Nephron progenitor cell (in vitro differentiated cells): ENCODE measurements around the gene ESPL1.
A peak's percentile ranks its signal among the peaks of the same experiment; 100 is the strongest.
"Not testable (repeated sequence)": the region's sequence is repeated elsewhere in the genome, so short reads cannot be mapped to it uniquely, and the experiment has no call there.

Experiments
- DNase-seq: peaks from one replicate; pipeline ENCODE4 v3.0.0; 2021
- H3K27ac Mint-ChIP-seq: 2 replicates; pipeline ENCODE4 v1.8.0; 2021; ENCODE audit warnings: mild to moderate bottlenecking, moderate library complexity, mixed read lengths
- H3K27me3 Mint-ChIP-seq: 2 replicates; pipeline ENCODE4 v1.8.0; 2021; ENCODE audit warnings: mild to moderate bottlenecking, low read depth, mixed read lengths; ENCODE audit not compliant: poor library complexity
- H3K36me3 Mint-ChIP-seq: 2 replicates; pipeline ENCODE4 v1.8.0; 2021; ENCODE audit warnings: low read depth, mixed read lengths
- H3K4me1 Mint-ChIP-seq: 2 replicates; pipeline ENCODE4 v1.8.0; 2021; ENCODE audit warnings: mixed read lengths
- H3K4me3 Mint-ChIP-seq: 2 replicates; pipeline ENCODE4 v1.8.0; 2021; ENCODE audit warnings: mild to moderate bottlenecking, moderate library complexity, mixed read lengths
- H3K9me3 Mint-ChIP-seq: 2 replicates; pipeline ENCODE4 v1.8.0; 2021; ENCODE audit warnings: mild to moderate bottlenecking, moderate library complexity, mixed read lengths
- TF ChIP-seq, protein P1 (sequence below): fragments of 200-600 bp; sonication (generic); IDR thresholded peaks from 2 replicates; pipeline ENCODE4 v1.5.0; 2021; ENCODE audit warnings: antibody characterized with exemption

Gene ESPL1

DNA sequence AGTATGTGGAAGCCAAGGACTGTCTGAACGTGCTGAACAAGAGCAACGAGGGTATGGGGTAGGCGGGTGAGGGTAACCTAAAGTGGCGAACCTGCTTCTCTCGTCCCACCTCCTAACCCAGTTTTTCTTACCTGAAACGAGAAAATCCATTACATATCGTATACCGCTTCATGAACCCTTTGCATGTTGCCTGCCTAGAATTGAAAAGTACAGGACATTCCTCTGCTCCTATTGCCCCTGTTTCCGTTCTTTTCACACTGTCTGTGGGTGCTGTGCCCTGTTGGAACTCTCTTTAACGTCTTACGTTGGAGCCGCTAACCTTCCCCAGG, 27.8 kb downstream of the ESPL1 start:
- Mint-ChIP-seq H3K27ac (peak overlapping the region; percentile 97), H3K4me1 (peaks cover 54% of the 10 kb centered on the region), H3K9me3 (no peaks in the 10 kb centered on the region), H3K27me3 (no peaks in the 10 kb centered on the region), H3K4me3 (peak overlapping the region; percentile 100), H3K36me3 (peaks cover 28% of the 10 kb centered on the region)
- TF ChIP-seq, protein P1, sequence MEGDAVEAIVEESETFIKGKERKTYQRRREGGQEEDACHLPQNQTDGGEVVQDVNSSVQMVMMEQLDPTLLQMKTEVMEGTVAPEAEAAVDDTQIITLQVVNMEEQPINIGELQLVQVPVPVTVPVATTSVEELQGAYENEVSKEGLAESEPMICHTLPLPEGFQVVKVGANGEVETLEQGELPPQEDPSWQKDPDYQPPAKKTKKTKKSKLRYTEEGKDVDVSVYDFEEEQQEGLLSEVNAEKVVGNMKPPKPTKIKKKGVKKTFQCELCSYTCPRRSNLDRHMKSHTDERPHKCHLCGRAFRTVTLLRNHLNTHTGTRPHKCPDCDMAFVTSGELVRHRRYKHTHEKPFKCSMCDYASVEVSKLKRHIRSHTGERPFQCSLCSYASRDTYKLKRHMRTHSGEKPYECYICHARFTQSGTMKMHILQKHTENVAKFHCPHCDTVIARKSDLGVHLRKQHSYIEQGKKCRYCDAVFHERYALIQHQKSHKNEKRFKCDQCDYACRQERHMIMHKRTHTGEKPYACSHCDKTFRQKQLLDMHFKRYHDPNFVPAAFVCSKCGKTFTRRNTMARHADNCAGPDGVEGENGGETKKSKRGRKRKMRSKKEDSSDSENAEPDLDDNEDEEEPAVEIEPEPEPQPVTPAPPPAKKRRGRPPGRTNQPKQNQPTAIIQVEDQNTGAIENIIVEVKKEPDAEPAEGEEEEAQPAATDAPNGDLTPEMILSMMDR, result no peak
- DNase-seq, result no peak

DNA sequence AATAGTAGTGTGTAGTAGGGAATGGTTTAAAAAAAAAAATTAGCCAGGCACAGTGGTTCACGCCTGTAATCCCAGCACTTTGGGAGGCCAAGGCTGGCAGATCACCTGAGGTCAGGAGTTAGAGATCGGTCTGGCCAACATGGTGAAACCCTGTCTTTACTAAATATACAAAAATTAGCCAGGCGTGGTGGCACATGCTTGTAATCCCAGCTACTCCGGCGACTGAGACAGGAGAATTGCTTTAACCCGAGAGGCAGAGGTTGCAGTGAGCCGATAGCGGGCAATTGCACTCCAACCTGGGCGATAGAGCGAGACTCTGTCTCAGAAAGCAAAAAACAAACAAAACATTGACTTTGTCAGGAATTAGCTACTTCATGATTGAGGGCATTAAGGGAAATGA, 29.0 kb downstream of the ESPL1 start:
- peak overlapping the region; percentile 100 for H3K4me3 Mint-ChIP-seq
- not testable (repeated sequence) for H3K9me3 Mint-ChIP-seq, DNase-seq, H3K27me3 Mint-ChIP-seq
- H3K4me1 Mint-ChIP-seq, result peaks cover 62% of the 10 kb centered on the region
- H3K27ac Mint-ChIP-seq, result peak overlapping the region; percentile 79
- peaks cover 29% of the 10 kb centered on the region for H3K36me3 Mint-ChIP-seq

DNA sequence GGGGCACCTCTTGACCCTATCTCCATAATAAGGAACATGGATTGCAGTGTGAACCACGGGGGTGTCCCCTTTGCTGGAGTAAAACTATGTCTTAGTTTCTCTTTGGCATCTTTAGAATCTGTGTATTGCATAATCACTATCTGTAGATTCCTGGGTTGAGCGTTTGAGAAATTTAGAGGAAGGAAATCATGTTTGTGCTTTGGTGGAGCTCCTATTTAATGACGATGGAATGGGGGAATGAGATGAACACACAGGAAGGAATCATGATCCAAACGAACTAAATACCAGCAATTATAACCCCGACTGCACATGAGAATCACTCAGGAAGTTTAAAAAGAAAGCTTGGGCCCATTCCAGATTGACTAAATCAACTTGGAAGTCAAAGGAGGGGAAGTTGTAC, 30.1 kb downstream of the ESPL1 start:
- Mint-ChIP-seq H3K36me3 (peaks cover 30% of the 10 kb centered on the region), H3K4me3 (peak overlapping the region; percentile 56), H3K9me3 (no peaks in the 10 kb centered on the region), H3K27me3 (peaks cover 3% of the 10 kb centered on the region), H3K27ac (peak overlapping the region; percentile 17), H3K4me1 (peaks cover 69% of the 10 kb centered on the region)
- DNase-seq, result no peak
- TF ChIP-seq, protein P1, result no peak

DNA sequence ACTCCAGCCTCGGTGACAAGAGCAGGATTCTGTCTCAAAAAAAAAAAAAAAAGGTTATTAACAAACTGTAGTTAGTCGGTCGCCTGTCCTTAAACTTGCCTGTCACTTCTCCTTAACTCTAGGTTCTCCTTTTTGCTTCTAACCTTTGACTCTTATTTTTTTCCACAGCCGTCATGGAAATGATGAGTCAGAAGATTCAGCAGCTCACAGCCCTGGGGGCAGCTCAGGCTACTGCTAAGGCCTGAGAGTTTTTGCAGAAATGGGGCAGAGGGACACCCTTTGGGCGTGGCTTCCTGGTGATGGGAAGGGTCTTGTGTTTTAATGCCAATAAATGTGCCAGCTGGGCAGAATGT, 31.0 kb downstream of the ESPL1 start:
- no peak for DNase-seq
- peaks cover 3% of the 10 kb centered on the region for H3K27me3 Mint-ChIP-seq
- peak overlapping the region; percentile 90 for H3K4me3 Mint-ChIP-seq
- TF ChIP-seq, protein P1, result no peak
- no peaks in the 10 kb centered on the region for H3K9me3 Mint-ChIP-seq
- H3K4me1 Mint-ChIP-seq, result peaks cover 69% of the 10 kb centered on the region
- H3K27ac Mint-ChIP-seq, result peak overlapping the region; percentile 97
- peaks cover 23% of the 10 kb centered on the region for H3K36me3 Mint-ChIP-seq

DNA sequence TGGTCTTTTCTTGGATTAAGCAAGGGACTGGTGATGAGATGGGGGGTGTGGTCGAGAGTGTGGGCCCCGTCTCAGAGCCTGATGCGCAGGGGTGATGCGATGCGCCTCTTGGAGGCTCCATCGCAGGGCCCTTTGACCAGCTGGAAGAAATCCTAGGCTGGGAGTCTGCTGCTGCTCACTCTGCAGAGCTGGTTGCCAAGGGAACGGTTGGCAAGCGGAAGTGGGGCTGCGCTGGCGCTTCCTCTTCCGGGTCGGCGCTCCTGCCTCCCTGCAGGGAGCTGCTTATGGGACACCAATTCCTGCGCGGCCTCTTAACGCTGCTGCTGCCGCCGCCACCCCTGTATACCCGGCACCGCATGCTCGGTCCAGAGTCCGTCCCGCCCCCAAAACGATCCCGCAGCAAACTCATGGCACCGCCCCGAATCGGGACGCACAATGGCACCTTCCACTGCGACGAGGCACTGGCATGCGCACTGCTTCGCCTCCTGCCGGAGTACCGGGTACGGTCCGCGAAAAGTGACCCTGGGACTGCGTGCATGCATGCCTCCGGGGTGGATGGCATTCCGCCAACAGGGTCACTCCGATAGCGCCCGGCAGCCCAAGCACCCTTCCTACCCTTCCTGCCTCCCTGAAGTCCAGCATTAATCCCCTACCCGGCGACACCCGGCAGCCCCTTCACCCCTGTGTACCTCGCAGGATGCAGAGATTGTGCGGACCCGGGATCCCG, 31.5 kb downstream of the ESPL1 start, which contains the start of gene MYG1:
MYG1 (plus strand) TSS at position 242 of the 727 bp plus-strand sequence; CDS start at position 285, 43 bp downstream.
- Mint-ChIP-seq H3K36me3 (peaks cover 23% of the 10 kb centered on the region), H3K27me3 (peaks cover 3% of the 10 kb centered on the region), H3K4me3 (peak within 1 kb of the TSS; percentile 90), H3K27ac (peak within 1 kb of the TSS; percentile 97), H3K4me1 (peaks cover 69% of the 10 kb centered on the region), H3K9me3 (no peaks in the 10 kb centered on the region)
- DNase-seq, result peak; percentile 83
- TF ChIP-seq, protein P1, result no peak

DNA sequence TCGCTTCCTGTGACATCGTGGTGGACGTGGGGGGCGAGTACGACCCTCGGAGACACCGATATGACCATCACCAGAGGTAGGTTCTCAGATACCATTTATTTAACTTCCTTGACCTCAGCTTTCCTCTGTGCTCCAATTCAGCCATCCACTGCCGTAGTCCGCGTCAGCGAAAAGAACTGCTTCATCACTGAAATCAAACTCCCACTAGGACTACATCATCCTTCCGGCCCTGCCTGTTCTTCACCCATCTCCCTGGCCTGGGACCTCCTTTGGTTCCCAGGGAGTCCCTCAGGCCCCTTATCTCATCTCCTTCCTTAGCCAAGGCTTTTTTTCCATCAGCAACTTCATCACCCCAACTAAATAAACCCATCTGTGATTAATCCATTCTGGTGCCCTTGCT, 32.1 kb downstream of the ESPL1 start:
- DNase-seq, result no peak

More for the DNA sequence above, 32.1 kb downstream of the ESPL1 start:
- TF ChIP-seq, protein P1, result no peak
- Mint-ChIP-seq H3K36me3 (peaks cover 23% of the 10 kb centered on the region), H3K27me3 (peaks cover 3% of the 10 kb centered on the region), H3K27ac (no peak overlapping the region), H3K9me3 (no peaks in the 10 kb centered on the region), H3K4me1 (peaks cover 64% of the 10 kb centered on the region), H3K4me3 (peak overlapping the region; percentile 90)
